T-cell (primary cell): ENCODE measurements around the gene CASP6. TPM values are rescaled to one million over a fixed set of nuclear protein-coding genes. Genes with fewer than 3 reads are reported as not detected.
A peak's percentile ranks its signal among the peaks of the same experiment; 100 is the strongest.

Source experiments
- ATAC-seq, 4 experiments: fragments of 200-7000 bp in 3 of 4; fragments of 150-1000 bp in 1 of 4; cut with Tn5 transposase; replicated peaks in 1 of 4; 1 replicate in 3 of 4; 2 replicates in 1 of 4; pipeline ENCODE4 v1.10.0; 2021; ENCODE audit warnings: moderate library complexity in 3 of 4, mild to moderate bottlenecking in 2 of 4, moderate number of reproducible peaks in 1 of 4
- CTCF ChIA-PET, 2 donors: fragments of 300-600 bp; sonication (Branson Sonifier 250); formaldehyde crosslinking; loops; one replicate each; lab custom pipeline; 2022; ENCODE audit warnings: antibody characterized with exemption in 2 of 2; lab: Charles Lee
- POLR2A ChIA-PET, 2 donors: fragments of 300-600 bp; sonication (Branson Sonifier 250); formaldehyde crosslinking; loops; one replicate each; lab custom pipeline; 2022; ENCODE audit warnings: antibody characterized with exemption in 2 of 2; lab: Charles Lee
- DNase-seq, 35 experiments: peaks; one replicate each; pipeline versions ENCODE4 v3.0.0 to v3.0.0-alpha.2; 2013 to 2023
- H3K27ac ChIP-seq: one replicate; pipeline ENCODE4 v1.5.1; 2013; ENCODE audit warnings: low read length
- H3K27me3 ChIP-seq, 2 experiments: replicated peaks in 1 of 2; 1 replicate in 1 of 2; 2 replicates in 1 of 2; pipeline versions ENCODE4 v1.6.1 to v1.7.0; 2013; ENCODE audit warnings: low read length in 1 of 2, mixed read lengths in 1 of 2; ENCODE audit not compliant: control insufficient read depth in 2 of 2, insufficient read depth in 2 of 2; ENCODE audit errors: extremely low read depth in 1 of 2
- H3K36me3 ChIP-seq, 2 donors: 1 replicate in 1 of 2; 2 replicates in 1 of 2; pipeline versions ENCODE4 v1.6.1 to v1.7.0; 2013; ENCODE audit warnings: low read length in 1 of 2; ENCODE audit not compliant: control insufficient read depth in 2 of 2, insufficient read depth in 1 of 2; ENCODE audit errors: extremely low read depth in 1 of 2
- H3K4me1 ChIP-seq, 2 experiments: 1 replicate in 1 of 2; 2 replicates in 1 of 2; pipeline versions ENCODE4 v1.6.1 to v1.7.0; 2013; ENCODE audit warnings: low read length in 2 of 2, mixed read lengths in 1 of 2; ENCODE audit not compliant: insufficient read depth in 2 of 2, control insufficient read depth in 1 of 2; ENCODE audit errors: extremely low read depth in 1 of 2
- H3K4me3 ChIP-seq, 2 donors: 1 replicate in 1 of 2; 2 replicates in 1 of 2; pipeline versions ENCODE4 v1.5.1 to v1.7.0; 2013; ENCODE audit warnings: mild to moderate bottlenecking in 2 of 2, low read length in 1 of 2, moderate library complexity in 1 of 2; ENCODE audit not compliant: control insufficient read depth in 1 of 2; ENCODE audit errors: extremely low read depth in 1 of 2
- H3K9me3 ChIP-seq: 2 replicates; pipeline ENCODE4 v1.7.0; 2013
- H3K27ac Mint-ChIP-seq, 2 donors: one replicate each; pipeline ENCODE4 v1.8.0; 2020 to 2021; ENCODE audit warnings: mild to moderate bottlenecking in 2 of 2, mixed read lengths in 2 of 2
- H3K27me3 Mint-ChIP-seq, 2 donors: one replicate each; pipeline ENCODE4 v1.8.0; 2021 to 2022; ENCODE audit warnings: mixed read lengths in 2 of 2
- H3K36me3 Mint-ChIP-seq: one replicate; pipeline ENCODE4 v1.8.0; 2021; ENCODE audit warnings: mixed read lengths
- H3K4me1 Mint-ChIP-seq, 3 donors: one replicate each; pipeline ENCODE4 v1.8.0; 2020 to 2022; ENCODE audit warnings: mixed read lengths in 3 of 3, mild to moderate bottlenecking in 1 of 3
- H3K4me3 Mint-ChIP-seq, 3 donors: one replicate each; pipeline ENCODE4 v1.8.0; 2020 to 2022; ENCODE audit warnings: mild to moderate bottlenecking in 3 of 3, mixed read lengths in 3 of 3, moderate library complexity in 3 of 3
- H3K9me3 Mint-ChIP-seq, 3 donors: one replicate each; pipeline ENCODE4 v1.8.0; 2020 to 2022; ENCODE audit warnings: mixed read lengths in 3 of 3
- WGBS: methylation state at CpG from one replicate; pipeline ENCODE4 v1.1.5; 2013; ENCODE audit warnings: missing lambda C conversion rate; ENCODE audit not compliant: insufficient coverage; 5-methylcytosine and 5-hydroxymethylcytosine counted together
- total RNA-seq, 35 experiments: library from RNA in 6 of 35; stranded (reverse) in 6 of 35; fragments of 120-200 nt in 1 of 35; gene quantifications; one replicate each; pipeline versions ENCODE4 v1.2.1 to v1.2.4 and lab custom pipeline; 2013 to 2026

CASP6 gene
- total RNA-seq, 5 donors from 2014 or later (not counting 1 experiment from before 2014, with no cell fraction given): 16.8 to 23.2 (median 18.3) TPM

- no peak for ATAC-seq
- peaks cover 56 to 67% (median 65%) of the 10 kb centered on the region in 3 donors for H3K4me1 Mint-ChIP-seq
- no peaks in the 10 kb centered on the region for H3K27me3 Mint-ChIP-seq
- H3K36me3 ChIP-seq: peaks cover 7 to 8% of the 10 kb centered on the region in 2 donors
- H3K9me3 Mint-ChIP-seq: peaks cover 5 to 8% (median 6%) of the 10 kb centered on the region in 3 donors
- POLR2A ChIA-PET: interaction anchor here (0.6 to 0.7 kb wide), 3 partner anchors 9 to 330 kb away, joined by 3 to 5 read pairs (median 4); no protein-coding TSS in a partner anchor
- H3K36me3 Mint-ChIP-seq: peaks cover 38% of the 10 kb centered on the region
- H3K27me3 ChIP-seq: no peaks in the 10 kb centered on the region
- CTCF ChIA-PET: interaction anchor here in 1 of 2 donors (3.0 kb wide), 1 partner anchor 13 kb away, joined by 8 read pairs; no protein-coding TSS in a partner anchor
- no peak overlapping the region for H3K4me3 Mint-ChIP-seq
- H3K4me1 ChIP-seq: peaks cover 0 to 7% of the 10 kb centered on the region in 2 experiments
- peaks cover 2% of the 10 kb centered on the region for H3K9me3 ChIP-seq
- no peak overlapping the region for H3K4me3 ChIP-seq
- H3K27ac Mint-ChIP-seq: peak overlapping the region in 1 of 2 donors; percentile 35
- no peak overlapping the region for H3K27ac ChIP-seq
- DNase-seq: no peak
Measured at GRCh38 chr4:109671350-109671749, 31.9 kb downstream of the CASP6 start.

GRCh38 chr4:109665783-109666485 is 37.3 kb downstream of the CASP6 start:
- H3K27me3 ChIP-seq: no peaks in the 10 kb centered on the region
- H3K9me3 ChIP-seq: peaks cover 2% of the 10 kb centered on the region
- DNase-seq (no peak), ATAC-seq (no peak)
- POLR2A ChIA-PET: interaction anchor here in 1 of 2 donors (0.5 kb wide), 1 partner anchor 138 kb away, joined by 5 read pairs; no protein-coding TSS in a partner anchor
- CTCF ChIA-PET: no interaction called here
- H3K27me3 Mint-ChIP-seq: no peaks in the 10 kb centered on the region
- peaks cover 10 to 24% of the 10 kb centered on the region in 2 donors for H3K36me3 ChIP-seq
- H3K4me3 Mint-ChIP-seq: peak overlapping the region in 1 of 3 donors; percentile 4
- no peaks in the 10 kb centered on the region for H3K9me3 Mint-ChIP-seq
- H3K4me3 ChIP-seq: no peak overlapping the region
- WGBS: 100% methylated on average over 3 of the region's 5 CpGs
- H3K27ac Mint-ChIP-seq: peak overlapping the region; percentile 37 to 70
- H3K4me1 Mint-ChIP-seq: peaks cover 60 to 71% (median 70%) of the 10 kb centered on the region in 3 donors
- H3K36me3 Mint-ChIP-seq: peaks cover 45% of the 10 kb centered on the region
- peaks cover 2 to 14% of the 10 kb centered on the region in 2 experiments for H3K4me1 ChIP-seq
- no peak overlapping the region for H3K27ac ChIP-seq

- no CpG with 5 or more reads among the region's 3 CpGs for WGBS
- Mint-ChIP-seq H3K36me3 (peaks cover 38% of the 10 kb centered on the region), H3K27me3 (no peaks in the 10 kb centered on the region), H3K9me3 (no peaks in the 10 kb centered on the region), H3K4me3 (no peak overlapping the region), H3K4me1 (peaks cover 48 to 61% (median 58%) of the 10 kb centered on the region in 3 donors), H3K27ac (peak overlapping the region in 1 of 2 donors; percentile 13)
- peaks cover 8 to 11% of the 10 kb centered on the region in 2 experiments for H3K4me1 ChIP-seq
- H3K36me3 ChIP-seq: peaks cover 3 to 33% of the 10 kb centered on the region in 2 donors
- DNase-seq: no peak
- H3K27ac ChIP-seq: no peak overlapping the region
- POLR2A ChIA-PET: interaction anchor here in 1 of 2 donors (0.6 to 0.7 kb wide), 2 partner anchors 31 to 862 kb away, joined by 3 to 4 read pairs; no protein-coding TSS in a partner anchor
- CTCF ChIA-PET: interaction anchor here (0.6 to 1.0 kb wide), 4 partner anchors 13 to 138 kb away, joined by 3 read pairs; no protein-coding TSS in a partner anchor
- no peak for ATAC-seq
- H3K27me3 ChIP-seq: no peaks in the 10 kb centered on the region
- H3K4me3 ChIP-seq: no peak overlapping the region
- H3K9me3 ChIP-seq: no peaks in the 10 kb centered on the region
Measured at GRCh38 chr4:109662771-109663170, 40.5 kb downstream of the CASP6 start.

GRCh38 chr4:109662116-109662515 is 41.1 kb downstream of the CASP6 start:
- H3K9me3 ChIP-seq: no peaks in the 10 kb centered on the region
- ChIA-PET CTCF (interaction anchor here (0.8 to 1.0 kb wide), 4 partner anchors 20 to 137 kb away, joined by 3 read pairs; no protein-coding TSS in a partner anchor), POLR2A (interaction anchor here (0.6 to 0.7 kb wide), 3 partner anchors 10 to 31 kb away, joined by 3 to 4 read pairs (median 3); no protein-coding TSS in a partner anchor)
- H3K4me3 ChIP-seq: no peak overlapping the region
- H3K4me1 ChIP-seq: peaks cover 11 to 12% of the 10 kb centered on the region in 2 experiments
- H3K4me3 Mint-ChIP-seq: no peak overlapping the region
- H3K27me3 ChIP-seq: no peaks in the 10 kb centered on the region
- H3K9me3 Mint-ChIP-seq: no peaks in the 10 kb centered on the region
- H3K36me3 ChIP-seq: peaks cover 3 to 33% of the 10 kb centered on the region in 2 donors
- ATAC-seq: no peak
- no peak for DNase-seq
- H3K36me3 Mint-ChIP-seq: peaks cover 38% of the 10 kb centered on the region
- peaks cover 47 to 62% (median 59%) of the 10 kb centered on the region in 3 donors for H3K4me1 Mint-ChIP-seq
- no peaks in the 10 kb centered on the region for H3K27me3 Mint-ChIP-seq
- peak overlapping the region; percentile 55 to 57 for H3K27ac Mint-ChIP-seq
- no peak overlapping the region for H3K27ac ChIP-seq
- WGBS: no CpG with 5 or more reads among the region's 2 CpGs

- Histone ChIP-seq H3K9me3 (no peaks in the 10 kb centered on the region), H3K27me3 (no peaks in the 10 kb centered on the region), H3K36me3 (peaks cover 1 to 25% of the 10 kb centered on the region in 2 donors), H3K27ac (no peak overlapping the region), H3K4me1 (peaks cover 4 to 24% of the 10 kb centered on the region in 2 experiments), H3K4me3 (no peak overlapping the region)
- no peak overlapping the region for H3K4me3 Mint-ChIP-seq
- H3K4me1 Mint-ChIP-seq: peaks cover 40 to 59% (median 56%) of the 10 kb centered on the region in 3 donors
- H3K27ac Mint-ChIP-seq: peak overlapping the region; percentile 55 to 64
- ChIA-PET CTCF (interaction anchor here (0.5 to 1.7 kb wide), 20 partner anchors 8 to 1742 kb away, joined by 3 to 8 read pairs (median 3); partner anchors contain the start of gene SEC24B (in 1 of the 2)), POLR2A (interaction anchor here (0.5 to 1.5 kb wide), 3 partner anchors 10 to 25 kb away, joined by 3 to 6 read pairs (median 6); no protein-coding TSS in a partner anchor)
- no CpG with 5 or more reads among the region's 6 CpGs for WGBS
- ATAC-seq: peak in 3 of 4 experiments; percentile 56 to 59 (median 57)
- peak in 12 of 35 experiments; percentile 5 to 49 (median 24) for DNase-seq
- H3K9me3 Mint-ChIP-seq: no peaks in the 10 kb centered on the region
- no peaks in the 10 kb centered on the region for H3K27me3 Mint-ChIP-seq
- H3K36me3 Mint-ChIP-seq: peaks cover 27% of the 10 kb centered on the region
Measured at GRCh38 chr4:109658871-109659410, 44.3 kb downstream of the CASP6 start.
